NCI-H2107 treated with DMSO at 0.1 percent for 48 hours (cell line): ENCODE measurements around the gene GNG12.
A peak's percentile ranks its signal among the peaks of the same experiment; 100 is the strongest.

ENCODE experiments used
- DNase-seq: peaks from one replicate; lab custom pipeline; 2025; ENCODE audit not compliant: unreplicated experiment; lab: John Stamatoyannopoulos, UW

Gene GNG12

DNA sequence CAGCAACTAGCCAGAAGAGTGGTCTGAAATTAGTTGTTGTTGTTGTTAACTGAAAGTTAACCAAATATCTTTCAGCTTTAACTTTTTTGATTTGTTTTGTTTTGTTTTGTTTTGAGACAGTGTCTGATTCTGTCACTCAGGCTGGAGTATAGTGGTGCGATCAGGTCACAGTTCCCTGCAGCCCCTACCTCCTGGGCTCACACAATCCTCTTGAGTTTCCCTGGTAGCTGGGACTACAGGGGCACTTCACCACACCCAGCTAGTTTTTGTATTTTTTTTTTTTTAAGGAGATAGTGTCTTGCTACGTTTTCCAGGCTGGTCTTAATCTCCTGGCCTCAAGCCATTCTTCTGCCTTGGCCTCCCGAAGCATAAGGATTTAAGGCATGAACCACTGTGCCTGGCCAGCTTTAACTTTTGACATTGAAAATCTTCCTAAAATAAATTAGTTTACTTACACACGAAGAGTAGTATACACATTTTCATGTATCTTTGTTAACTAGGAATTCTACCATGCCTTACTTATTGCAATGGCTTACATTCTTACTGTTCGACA is 45.0 kb downstream of the GNG12 start:
- DNase-seq, result no peak

DNA sequence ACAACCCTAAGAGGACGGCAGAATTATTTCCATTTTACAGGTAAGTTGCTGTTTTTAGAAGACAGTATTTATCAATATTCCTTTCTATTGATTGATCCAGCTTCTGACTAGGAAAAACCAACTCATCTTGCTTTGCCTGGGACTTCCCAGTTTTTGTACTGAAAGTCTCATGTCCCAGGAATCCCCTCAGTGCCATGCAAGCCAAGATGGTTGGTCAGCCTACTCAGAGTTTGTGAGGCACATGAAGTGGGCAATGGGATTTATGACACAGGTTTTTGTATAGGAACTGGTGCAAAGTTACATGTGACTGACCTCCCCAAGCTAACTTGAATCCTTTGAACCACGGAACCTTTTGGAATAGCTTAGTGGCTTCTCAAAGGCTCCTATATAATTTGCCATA is 45.5 kb downstream of the GNG12 start:
- no peak for DNase-seq

DNA sequence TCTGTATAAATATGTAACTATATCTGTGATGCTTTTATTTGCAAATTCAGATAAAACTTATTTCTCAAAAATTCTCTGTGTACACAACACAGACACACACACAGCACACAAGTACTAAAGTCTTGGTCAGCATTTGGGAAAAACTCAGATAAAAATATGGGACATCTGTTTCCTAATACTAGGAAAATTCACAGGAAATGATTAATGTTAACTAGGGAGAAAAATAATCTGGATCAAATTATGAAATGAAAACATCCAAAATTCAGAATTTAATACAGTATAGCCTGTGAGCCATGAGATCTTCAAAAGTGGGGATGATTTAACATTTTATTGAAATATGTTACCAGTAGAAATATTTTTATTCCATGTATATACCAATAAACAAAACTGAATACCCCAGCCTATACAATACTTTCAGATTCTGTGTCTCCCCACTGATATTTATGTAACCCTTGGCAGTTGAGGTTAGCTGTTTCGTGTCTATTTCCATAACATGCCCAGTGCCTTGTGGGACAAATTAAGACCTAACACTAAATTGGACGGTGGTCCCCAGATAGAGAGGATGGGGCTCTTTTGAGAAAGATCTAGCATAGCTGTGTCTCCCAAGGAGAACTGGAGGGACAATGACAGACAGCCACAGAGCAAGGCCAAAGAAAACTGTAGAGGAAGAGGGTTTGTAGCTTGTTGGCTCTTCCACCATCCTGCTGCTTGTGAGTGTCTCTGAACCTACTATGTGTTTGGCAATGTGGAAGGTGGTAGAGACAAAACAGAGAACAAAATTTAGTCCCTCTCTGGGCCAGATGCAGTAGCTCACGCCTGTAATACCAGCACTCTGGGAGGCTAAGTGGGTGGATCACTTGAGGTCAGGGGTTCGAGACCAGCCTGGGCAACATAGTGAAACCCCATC is 47.2 kb downstream of the GNG12 start:
- DNase-seq, result no peak

DNA sequence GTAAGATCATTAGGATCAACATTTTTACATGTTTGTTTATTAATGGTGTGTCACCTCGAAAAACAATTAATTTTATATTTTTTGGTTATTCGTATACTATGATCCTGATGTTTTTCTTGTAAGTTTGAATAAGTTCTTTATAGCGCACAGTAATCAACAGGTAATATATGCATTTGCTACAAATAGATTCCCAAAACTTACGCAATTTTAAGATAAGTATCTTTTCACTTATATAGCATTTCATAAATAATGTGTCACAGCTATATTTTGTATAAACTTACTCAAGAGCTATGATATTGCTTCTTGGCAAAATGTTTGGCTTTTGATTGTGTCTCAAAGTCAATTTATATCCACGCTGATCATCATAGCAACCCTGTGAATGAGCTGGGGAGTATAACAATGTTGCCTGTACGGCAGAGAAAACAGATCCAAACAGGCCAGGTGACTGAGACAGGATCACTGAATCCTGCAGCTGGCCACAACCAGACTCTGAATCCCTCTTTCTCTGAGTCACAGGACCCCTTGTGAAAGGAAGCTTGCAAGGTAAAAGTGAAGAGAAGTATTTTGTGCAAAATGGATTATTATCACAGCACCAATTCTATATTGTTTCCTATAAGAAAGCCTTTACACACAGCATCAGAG is 48.6 kb downstream of the GNG12 start:
- DNase-seq, result no peak

DNA sequence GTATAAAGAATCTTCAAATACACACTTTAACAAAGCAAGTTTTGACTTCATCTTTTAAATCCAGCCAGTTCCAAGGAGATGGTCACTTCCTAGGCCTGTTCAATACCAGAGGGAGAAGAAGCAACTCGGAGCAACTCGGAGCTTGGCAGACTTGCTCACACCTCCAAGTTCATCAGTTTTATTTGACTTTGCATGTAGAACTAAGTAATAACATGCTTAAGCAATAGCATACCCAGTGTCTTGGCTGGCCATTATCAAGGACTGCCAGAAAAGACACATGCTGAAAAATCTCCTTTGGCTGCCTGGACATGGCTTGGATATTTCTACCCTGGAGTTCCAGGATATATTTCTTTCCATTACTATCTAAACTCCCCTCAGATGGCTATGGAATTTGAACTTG is 52.6 kb downstream of the GNG12 start:
- no peak for DNase-seq

DNA sequence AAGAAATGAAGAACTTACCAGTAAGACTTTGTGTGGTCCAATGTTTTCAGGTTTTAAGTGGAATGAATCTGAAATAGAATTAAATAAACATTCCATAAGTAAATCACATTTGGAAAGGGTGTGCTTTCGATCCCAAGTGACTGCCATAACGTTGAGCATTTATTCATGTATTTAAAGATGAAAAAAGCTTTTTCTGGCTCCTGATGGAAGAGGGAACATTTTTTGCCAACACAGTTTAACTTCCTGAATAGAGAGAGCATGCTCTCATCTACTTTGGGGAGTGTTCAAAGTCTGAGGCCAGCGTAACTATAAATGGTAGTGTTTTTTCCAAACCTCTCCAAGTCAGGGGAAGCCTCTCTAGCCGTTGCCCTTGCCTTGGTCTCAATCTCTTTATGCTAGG is 55.8 kb downstream of the GNG12 start:
- DNase-seq, result no peak

DNA sequence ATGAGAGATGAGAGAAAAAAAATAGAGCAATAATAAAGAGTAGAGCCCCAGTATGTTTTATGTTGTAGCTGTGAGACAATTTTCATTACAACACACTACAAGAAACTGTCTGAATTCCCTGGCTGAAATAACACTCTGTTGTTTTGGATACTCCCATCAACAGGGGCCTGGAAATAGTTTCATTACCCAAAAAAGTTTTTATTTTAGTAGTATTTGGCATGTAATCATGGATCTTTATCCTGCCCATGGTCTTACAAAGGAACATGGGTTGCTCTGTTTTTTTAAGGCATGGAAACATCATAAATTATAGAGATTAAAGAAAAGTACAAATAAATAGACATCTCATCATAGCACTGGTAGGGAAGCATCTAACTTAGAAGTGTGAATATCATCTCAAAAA is 56.3 kb downstream of the GNG12 start:
- no peak for DNase-seq

DNA sequence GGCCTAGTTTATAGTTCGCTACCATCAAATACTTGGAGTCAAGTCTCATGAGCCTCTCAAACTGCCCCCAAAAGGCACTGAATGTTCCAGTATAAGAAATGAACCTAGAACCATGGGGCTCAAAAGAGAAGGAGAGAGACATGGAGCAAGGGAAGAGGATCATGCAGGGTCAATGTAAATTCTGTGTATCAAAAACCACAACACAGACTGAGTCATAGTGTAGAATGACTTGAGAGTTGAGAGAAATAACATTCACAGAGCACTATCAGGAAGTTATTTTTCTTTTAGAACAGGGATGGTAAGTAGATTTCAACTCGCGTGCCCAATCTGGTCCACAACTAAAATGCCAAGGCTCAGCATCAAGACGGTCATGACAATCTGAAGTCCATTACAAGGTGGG is 59.8 kb downstream of the GNG12 start:
- DNase-seq, result no peak

DNA sequence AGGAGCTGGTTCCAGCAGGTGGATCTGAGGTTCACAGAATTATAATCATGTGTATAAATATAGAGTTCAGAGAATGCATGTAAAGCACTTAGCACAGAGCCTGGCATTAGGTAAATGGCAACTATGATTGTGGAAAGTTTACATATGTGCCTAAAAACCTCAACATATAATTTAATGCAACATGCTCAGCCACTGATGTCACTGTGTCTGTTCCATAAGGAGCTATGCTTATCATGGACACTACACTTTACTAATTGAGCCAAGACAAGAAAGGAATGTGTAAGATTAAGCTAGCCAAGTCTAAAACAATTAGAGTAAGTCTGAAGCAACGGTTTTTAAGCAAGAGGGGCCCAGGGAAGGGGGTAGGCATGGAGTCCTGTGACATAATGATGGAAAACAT is 61.5 kb downstream of the GNG12 start:
- DNase-seq, result no peak

DNA sequence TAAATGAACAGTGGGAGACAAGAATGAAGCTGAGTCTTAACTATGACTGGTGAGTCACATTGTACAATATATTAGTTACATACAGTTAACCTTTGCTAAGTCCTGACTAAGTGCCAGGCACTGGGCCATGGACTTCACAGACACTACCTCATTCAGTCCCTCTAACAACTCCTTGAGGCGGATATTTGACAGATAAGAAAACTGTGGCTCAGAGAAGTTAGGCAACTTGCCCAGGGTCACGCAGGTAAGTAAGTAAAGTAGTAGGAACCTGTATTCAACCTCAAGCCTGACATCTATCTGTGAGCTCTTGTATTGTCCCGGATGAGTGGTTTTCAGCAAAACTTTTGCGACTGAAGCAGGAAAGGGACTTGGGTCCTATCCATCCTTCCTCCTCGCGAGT is 62.1 kb downstream of the GNG12 start:
- DNase-seq, result no peak

DNA sequence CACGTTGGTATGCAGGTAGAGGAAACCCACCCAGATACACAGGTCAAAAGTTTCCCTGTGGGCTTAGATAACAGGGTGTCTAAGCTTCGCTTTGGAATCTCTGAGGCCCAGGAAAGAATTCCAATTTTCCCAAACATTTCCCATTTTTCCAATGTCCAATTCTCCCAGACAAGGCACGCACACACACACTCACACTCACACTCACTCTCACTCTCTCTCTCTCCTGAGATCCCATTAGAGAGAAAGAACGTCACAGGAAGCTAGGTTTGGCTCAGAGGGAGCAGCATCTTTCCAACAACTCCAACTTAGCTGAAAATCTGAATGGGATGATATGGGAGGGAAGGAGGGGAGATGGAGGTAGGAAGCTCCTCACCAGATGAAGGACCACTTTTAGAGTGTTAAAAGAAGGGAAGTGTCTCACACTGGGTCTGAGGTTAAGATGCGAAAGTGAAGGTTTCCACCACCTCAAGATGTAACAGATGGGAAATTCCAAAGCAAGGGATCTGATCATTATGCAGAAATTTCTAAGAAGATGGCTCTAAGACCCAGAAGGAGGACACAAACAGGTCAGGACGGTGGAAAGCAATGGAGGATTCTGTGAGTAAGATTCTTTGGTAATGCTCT is 63.5 kb downstream of the GNG12 start:
- no peak for DNase-seq

DNA sequence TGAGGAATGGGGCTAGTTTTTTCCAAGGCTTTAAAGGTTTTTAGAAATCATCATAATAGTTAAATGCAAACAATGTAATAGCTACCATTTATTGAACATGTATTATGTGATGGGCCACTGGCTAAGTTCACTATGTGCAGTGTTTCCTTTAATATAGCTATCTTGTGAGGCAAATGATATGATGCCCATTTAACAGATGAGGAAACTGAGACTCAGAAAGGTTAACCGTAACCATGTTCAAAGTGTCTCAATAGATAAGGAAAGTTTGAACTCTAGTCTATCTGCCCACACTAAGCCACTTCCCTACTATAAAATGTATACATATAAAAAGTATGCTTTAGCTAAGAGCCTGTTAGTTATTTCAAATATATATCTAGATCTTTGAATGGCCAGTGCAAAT is 64.8 kb downstream of the GNG12 start:
- no peak for DNase-seq

DNA sequence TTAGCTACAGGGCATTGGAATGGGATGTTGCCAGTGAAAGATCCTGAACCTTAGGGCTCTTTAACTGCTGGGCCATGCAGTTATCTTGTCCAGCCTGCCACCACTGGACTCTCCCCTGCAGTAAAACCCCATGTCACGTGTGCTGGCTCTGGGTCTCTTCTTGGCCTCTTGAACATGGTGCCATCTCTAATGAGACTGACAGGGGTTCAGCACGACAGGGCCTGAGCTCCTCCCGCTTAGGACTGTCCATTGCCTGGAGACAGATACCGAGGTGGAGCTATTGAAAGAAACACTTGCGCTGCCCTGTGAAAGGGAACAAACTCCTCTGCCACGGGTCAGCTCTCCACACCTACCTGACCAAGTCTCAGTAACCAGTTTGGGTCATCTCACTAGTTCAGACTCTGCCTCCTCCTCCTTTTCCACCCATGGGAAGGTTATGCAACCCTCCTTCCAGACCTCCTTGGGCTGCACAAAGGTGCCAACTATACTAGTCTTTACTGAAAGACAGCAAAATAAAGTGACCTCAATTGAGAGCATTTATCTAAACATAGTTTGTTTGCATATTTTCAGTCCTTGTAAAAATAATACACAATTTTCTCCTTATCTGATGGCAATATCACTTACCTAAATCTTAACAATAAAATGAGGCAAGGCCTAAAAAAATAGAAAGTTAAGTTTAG is 66.0 kb downstream of the GNG12 start:
- DNase-seq, result no peak

DNA sequence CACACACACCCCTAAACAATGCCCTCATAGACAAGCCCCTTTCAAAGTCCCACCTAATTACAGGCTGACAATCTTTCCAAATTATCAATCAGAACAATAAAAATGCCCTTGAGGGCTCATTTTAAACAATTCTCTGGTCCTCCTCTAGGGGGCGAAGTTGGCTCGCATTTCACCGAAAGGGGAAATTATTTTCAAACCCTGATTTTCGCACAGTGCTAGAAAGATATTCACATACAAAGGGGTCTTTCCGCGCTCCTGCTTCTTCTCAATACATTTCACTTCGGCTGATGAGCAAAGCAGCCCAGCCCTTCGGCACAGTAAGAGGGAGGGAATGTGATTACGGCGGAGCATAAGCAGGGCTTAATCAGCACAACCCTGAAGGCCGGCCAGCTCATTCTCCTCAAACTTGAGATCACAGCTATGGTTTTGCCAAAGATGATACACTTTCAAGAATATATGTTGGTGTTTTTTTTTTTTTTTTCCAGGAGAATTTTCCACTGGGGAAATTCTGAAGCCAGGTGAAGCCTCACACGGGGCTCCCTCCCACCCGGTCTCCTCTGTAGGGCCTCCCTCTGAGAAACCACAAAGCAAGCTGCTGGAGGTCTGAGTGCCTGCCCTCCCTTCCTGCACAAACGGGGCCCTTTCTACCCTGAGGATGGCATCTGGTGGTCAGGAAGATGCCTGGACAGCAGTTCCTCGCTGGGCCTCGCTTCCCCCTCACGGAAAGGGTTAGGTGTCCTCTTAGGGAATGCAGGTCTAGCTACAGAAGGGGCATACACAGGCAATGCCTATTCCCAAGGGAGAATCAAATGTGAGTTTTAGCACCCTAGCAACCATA is 66.9 kb downstream of the GNG12 start:
- DNase-seq, result peak; percentile 51

DNA sequence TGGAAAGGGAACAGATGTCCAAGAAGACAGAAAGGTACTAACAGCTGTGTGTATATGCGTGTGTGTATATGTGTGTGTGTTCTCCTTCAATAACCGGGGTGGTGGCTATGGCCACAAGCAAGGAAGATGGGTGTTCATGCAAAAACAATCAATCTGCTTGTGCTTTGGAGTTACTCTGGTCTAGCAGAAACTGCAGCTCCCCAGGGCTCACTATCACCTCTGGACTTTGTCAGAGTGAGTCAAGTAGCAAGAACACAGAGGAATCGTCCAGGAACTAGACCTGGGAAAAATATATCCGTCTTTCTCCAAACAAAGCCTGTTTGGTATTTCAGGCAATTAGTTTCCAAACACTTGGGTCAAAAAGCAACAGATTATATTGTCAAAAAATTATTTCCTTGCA is 68.6 kb downstream of the GNG12 start:
- no peak for DNase-seq

DNA sequence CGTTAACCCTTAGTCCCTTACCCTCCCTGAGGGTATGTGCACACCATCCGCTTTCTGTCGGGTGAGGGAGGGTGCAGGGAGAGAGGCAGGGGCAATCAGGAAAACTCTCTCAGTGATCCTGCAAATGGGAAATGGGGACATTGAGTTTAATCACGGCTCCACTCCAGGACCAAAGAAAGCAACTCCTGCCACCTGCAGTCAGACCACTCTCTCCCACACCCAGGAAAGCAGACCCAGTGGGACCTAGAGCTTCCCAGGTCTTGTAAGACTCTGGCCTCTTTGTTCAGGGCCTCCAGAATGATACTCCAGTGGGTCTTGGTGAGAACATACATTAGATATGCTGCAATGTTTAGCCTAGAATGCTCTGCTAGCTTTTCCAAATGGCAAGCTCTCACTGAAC is 71.5 kb downstream of the GNG12 start:
- DNase-seq, result no peak

DNA sequence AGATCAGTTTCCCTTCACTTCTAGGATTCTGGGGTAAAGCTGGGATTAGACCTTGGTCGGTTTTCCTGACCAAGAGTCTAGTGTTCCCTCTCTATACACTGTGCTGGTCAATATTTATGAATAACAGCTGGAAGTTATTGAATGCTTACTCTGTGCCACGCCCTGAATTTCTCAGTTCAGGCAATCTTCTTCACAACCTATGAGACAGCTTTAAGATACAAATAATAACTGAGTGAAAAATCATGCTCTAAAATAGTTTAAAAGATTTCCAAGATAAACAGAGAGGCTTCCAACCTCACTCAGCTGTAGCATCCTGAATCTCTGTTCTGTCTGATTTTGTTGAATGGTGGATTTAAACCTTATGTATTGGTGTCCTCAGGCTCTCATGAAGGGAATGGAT is 72.2 kb downstream of the GNG12 start:
- no peak for DNase-seq

DNA sequence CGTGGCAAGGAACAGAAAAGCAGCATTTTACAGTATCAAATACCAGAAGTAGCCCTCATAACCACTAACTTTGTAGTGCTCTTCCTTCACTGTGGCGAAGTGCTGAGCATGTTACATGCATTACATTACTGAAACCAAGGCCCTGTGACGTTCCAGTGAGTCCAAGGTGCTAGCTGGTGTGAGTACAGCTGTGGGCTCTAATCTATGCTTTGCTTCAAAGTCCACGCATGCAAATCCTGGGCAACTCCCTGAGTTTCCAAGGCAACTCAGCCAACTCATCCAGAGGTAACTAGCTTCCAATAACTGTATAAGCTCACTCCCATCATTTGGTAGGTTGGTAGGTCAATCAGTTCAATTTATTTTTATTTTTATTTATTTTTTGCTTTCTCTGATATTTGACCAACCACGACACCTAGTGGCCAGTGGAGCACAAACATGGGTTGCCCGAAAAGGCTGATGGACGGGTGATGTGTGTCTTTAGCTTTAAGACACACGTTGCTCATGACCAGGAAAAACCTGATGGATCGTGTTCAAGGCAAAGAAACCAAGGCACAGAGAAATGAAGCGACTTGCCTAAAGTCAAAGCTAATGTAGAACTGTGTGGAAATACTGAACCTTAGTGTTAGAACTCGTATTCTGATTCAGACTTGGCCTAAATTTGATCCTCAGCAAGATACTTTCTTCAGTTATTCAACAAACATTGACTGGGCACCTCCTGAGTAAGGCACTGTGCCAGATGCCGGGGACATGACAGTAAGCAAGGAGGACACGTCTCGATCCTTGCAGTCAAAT is 73.0 kb downstream of the GNG12 start:
- DNase-seq, result peak; percentile 50

DNA sequence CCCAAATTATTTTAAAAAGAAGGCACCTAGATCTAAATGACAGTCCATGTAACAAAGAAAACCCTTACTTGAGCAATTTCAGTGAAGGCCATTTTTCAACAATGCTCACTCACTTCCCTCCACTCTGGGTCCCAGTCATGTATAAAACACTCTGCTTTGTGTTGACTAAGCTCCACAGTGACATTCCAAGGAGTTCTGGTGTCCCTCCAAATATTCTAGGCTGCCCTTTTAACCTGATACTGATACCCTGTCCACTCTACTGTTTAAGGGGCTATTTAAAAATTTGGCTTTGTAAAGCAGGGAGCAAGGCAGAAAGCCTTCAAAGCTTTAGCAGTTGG is 73.6 kb downstream of the GNG12 start:
- DNase-seq, result no peak

DNA sequence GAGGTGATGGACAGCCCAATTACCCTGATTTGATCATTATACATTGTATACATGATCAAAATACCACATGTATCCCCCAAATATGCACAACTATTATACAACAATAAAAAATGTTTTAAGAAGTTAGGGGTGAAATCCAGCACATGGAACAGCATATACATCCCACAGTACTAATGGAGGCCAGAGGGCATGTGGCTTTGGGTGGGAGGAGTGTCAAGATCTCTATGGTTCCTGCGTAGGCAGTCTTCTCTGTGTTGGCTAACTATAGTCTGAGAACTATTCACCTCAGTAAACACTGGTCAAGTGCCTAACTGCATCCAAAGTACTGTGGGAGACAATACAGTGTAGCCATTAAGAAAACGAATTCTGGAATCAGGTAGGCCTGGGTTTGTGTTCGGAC is 74.2 kb downstream of the GNG12 start:
- no peak for DNase-seq
